GM12874 (cell line): ENCODE results near the gene N4BP3.

Source experiments
- TF ChIP-seq, protein P1 (sequence below): IDR thresholded peaks from 2 replicates; pipeline ENCODE4 v1.5.1; 2011; ENCODE audit warnings: low read depth, mild to moderate bottlenecking, control low read depth, low read length, moderate library complexity; ENCODE audit not compliant: insufficient read depth

Gene N4BP3

DNA sequence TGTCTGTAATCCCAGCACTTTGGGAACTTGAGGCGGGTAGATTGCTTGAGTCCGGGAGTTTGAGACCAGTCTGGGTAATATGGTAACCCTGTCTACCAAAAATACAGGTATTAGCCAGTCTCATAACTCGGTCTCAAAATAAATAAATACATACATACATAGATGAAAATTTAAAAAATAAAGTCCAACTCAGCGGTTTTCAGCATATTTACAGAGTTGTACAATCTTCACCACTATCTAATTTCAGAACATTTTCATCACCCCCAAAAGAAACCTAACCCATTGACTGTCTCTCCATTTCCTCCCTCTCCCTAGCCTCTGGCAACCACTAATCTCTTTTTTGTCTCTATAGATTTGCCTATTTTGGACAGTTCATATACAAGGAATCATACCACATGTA lies 28.2 kb downstream of the N4BP3 start:
- TF ChIP-seq, protein P1, sequence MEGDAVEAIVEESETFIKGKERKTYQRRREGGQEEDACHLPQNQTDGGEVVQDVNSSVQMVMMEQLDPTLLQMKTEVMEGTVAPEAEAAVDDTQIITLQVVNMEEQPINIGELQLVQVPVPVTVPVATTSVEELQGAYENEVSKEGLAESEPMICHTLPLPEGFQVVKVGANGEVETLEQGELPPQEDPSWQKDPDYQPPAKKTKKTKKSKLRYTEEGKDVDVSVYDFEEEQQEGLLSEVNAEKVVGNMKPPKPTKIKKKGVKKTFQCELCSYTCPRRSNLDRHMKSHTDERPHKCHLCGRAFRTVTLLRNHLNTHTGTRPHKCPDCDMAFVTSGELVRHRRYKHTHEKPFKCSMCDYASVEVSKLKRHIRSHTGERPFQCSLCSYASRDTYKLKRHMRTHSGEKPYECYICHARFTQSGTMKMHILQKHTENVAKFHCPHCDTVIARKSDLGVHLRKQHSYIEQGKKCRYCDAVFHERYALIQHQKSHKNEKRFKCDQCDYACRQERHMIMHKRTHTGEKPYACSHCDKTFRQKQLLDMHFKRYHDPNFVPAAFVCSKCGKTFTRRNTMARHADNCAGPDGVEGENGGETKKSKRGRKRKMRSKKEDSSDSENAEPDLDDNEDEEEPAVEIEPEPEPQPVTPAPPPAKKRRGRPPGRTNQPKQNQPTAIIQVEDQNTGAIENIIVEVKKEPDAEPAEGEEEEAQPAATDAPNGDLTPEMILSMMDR, result no peak

DNA sequence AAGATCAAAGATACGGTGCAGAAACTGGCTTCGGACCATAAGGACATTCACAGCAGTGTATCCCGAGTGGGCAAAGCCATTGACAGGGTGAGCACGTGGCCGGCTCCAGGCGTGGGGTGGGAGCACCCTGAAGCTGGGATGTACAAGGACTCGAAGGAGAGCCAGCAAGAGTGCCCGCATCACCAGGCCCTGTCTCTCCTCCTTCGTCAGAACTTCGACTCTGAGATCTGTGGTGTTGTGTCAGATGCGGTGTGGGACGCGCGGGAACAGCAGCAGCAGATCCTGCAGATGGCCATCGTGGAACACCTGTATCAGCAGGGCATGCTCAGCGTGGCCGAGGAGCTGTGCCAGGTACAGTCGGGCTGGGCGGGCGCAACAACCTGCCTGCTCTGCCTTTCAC lies 29.3 kb downstream of the N4BP3 start:
- TF ChIP-seq, protein P1, result no peak

DNA sequence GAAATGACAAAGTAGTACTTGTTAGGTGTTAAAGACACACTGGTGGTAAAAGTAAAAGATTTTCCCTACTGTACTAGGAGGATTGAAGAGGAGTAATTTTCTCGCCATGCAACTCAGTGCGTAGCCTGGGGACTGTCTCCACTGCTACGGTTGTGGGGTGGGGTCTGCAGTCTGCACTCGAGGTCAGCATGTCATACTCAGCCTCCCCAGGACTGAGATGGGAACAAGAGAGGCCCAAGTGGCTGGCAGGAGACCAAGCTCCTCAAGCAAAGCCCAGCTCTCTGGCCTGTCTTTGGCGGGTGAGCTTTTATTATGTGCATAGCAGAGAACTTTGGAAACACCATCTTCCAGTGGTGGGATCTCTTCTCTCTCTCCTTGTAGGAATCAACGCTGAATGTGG lies 29.9 kb downstream of the N4BP3 start:
- TF ChIP-seq, protein P1, result no peak

GRCh38 chr5:178143901-178144300 lies 30.6 kb downstream of the N4BP3 start:
- TF ChIP-seq, protein P1, result no peak

- TF ChIP-seq, protein P1, result peak; percentile 87
Measured at GRCh38 chr5:178145965-178146820, 32.9 kb downstream of the N4BP3 start.

DNA sequence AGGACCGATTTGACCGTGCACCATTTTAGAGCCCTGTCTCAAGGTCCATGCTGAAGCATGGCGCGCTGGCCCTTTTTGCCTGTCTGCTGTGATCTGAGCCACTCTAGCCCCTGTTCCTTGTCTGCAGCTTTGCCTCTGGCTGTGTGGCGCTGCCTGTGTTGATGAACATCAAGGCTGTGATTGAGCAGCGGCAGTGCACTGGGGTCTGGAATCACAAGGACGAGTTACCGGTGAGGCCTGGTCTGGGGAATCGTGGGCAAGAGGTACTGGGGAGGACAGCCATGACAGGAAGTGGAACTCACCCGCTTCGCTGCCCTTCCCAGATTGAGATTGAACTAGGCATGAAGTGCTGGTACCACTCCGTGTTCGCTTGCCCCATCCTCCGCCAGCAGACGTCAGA lies 34.1 kb downstream of the N4BP3 start:
- TF ChIP-seq, protein P1, result no peak

DNA sequence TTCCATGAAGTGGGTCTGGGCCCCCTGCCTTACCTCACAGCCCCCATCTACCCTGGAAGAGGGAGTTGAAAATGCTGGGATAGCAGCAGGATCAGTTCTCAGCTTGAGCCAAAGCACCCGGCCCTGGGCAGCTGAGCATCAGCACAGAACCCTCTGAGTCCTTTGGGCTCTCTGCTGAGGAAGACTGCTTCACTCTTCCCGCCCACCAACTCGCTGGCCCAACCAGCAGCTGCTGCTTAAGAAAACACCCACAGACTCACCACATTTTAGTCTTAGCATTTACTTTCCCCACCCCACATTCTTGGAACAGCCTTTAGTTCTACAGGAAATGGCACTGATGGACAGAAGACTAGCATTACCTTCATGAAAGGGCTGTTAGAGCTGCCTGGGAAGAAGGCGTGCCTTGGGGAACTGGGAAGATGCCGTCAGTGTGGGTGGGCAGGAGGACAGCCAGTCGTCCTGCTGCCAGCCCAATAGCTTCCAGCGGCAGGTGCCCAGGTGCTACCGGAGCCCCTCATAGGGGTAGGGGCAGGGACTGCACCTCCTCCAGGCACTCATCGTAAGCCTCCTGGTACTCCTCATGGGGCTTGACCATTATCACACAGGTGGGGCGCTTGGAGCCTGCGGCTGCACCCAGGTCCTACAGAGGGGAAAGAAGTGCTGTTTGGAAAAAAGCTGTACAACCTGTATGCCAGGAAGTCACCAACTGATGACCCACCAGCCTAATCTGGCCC lies 36.0 kb downstream of the N4BP3 start:
- TF ChIP-seq, protein P1, result no peak
